ENCODE data around the gene METRN.

Gene METRN

DNA sequence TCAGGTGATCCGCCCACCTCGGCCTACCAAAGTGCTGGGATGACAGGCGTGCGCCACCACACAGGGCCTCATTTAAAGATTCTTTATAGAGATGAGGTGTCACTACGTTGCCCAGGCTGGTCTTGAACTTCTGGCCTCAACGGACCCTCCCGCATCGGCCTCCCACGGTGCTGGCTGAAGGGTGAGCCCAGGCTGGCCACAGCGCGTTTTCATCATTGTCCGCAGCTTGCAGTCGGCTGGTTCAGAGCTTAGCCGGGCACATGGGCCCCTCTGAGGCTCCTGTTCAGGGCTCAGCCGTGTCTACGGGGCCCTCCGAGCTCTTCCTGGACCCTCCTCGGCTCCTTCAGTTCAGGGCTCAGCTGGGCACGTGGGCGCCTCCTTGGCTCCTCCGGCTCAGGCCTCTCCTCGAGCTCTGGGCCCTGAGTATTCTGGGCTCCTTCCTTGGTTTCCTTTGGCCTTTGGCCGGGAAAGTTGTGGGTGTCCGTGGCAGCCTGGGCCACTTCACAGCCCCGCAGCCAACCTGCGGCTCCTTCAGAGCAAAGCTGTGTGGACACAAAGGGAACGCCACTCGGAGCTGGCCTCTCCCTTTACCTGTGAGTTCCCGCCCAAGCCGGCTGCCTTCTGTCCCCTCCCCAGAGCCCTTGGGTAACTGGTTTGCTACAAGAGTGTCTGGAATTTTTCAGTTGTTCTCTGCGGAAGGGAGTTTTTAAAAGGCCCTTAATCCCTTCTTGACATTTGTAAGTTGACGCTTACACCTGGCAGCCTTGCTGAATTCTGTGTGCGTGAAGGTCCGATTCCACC lies 44.4 kb downstream of the METRN start:
- no peak for DNase-seq (ENCODE audit: low read depth)

DNA sequence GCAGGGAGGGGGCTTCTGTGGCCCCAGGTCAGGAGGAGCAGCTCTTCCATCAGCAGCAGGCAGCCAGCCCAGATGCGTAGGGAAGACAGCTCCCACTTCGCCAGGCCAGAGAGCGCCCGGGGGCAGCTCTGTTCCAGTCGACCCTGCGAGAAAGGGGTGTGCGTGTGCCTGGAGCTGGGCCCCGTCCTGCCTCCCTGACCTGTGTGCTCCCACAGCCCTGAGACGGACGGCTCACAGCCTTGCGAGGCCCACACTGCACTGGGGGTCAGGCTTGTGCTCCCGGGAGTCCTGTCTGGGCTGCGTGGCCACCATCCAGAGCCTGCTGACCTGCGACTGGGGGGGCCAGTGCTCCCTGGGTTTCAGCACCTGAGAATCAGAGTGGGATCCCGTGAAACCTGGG lies 45.1 kb downstream of the METRN start:
- DNase-seq (ENCODE audit: low read depth): no peak

DNA sequence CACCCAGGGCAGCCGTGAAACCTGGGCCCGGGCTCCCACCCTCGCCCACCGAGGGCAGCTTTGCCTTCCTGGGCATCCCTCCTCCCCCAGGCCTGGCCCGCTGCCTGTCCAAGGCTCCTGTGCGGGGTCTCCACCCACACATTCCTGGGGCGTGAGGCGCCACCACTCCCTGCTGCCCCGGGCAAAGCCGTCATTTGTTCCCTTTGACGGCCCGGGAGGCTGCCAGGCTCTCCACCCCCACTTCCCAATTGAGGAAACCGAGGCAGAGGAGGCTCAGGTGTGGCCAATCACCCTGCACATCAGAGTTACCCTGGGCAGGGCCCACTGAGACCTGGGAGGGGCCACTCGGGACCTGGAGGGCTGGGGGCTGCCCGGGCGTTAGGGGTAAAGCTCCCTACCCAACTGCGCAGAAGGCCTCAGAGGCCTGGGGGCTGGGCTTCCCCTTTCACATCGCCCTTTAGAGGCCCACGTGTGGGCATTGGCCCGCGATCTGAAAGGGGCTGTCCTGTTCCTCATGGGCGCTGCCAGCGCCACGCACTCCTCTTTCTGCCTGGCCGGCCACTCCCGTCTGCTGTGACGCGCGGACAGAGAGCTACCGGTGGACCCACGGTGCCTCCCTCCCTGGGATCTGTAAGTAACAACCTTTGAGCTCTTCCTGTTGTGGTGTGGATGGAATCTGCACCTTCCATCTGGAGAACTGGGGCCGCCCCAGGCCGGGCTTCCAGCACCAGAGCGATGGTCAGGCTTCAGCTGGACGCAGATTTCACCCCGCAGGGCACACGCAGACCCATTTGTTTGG lies 45.8 kb downstream of the METRN start, which contains the start of gene MSLN:
MSLN (plus strand) TSS at position 190 of the 799 bp plus-strand sequence. CDS start 1,947 bp downstream, outside the sequence.
- DNase-seq (ENCODE audit: low read depth): no peak

- DNase-seq (ENCODE audit: low read depth): no peak
These were observed 47.0 kb downstream of the METRN start for GRCh38 chr16:761625-762513.

DNA sequence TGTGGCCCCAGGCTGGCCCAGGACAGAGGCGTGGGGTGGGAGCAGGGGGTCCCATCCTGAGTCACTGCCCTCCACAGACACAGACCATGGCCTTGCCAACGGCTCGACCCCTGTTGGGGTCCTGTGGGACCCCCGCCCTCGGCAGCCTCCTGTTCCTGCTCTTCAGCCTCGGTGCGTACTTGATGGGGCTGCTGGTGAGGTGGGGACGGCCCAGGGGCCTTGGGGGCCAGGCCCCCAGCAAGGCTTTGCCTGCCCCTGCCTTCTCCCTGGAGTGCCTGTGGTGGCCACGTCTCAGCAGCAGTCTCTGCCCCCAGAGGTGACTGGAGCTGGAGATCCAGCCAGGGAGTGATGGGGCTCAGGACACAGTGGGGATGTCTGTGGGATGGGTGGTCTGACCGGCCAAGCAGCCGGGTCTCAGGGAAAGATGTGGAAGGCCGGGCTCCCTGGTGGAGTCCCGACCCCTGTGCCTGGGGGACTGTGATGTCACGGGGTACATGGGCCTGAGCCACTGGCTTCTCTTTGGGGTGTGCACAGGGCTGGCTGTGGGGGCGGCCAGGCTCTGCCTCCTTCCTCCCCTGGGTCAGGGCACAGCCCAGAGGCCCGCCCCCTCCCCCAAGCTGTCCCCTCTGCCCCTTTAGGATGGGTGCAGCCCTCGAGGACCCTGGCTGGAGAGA lies 47.8 kb downstream of the METRN start:
- no peak for DNase-seq (ENCODE audit: low read depth)

- no peak for DNase-seq (ENCODE audit: low read depth)
These were observed 48.7 kb downstream of the METRN start for GRCh38 chr16:763369-764183.

DNA sequence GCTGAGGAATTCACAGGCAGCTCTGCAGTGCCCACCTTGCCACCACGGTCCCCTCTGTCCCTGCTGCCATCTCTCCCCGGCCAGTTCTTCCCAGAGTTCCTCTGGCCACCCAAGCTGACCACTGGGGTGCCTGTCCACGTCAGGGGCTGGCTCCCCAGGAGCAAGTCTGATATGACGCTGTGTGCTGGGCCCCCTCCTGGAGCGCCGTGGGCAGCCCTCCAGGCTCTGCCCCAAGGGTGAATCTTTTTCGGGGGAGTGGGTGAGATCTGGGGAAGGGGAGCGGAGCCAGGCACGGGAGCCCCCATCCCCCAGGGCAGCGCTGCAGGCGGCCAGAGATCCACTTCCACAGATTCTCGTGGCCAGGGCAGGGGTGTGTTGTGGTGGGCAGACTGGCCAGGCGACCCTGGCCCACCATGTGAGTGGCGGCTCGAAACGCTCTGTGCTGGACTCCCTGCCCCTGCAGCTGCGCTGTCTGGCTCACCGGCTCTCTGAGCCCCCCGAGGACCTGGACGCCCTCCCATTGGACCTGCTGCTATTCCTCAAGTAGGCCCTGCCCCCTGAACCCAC lies 49.3 kb downstream of the METRN start:
- DNase-seq (ENCODE audit: low read depth): no peak

DNA sequence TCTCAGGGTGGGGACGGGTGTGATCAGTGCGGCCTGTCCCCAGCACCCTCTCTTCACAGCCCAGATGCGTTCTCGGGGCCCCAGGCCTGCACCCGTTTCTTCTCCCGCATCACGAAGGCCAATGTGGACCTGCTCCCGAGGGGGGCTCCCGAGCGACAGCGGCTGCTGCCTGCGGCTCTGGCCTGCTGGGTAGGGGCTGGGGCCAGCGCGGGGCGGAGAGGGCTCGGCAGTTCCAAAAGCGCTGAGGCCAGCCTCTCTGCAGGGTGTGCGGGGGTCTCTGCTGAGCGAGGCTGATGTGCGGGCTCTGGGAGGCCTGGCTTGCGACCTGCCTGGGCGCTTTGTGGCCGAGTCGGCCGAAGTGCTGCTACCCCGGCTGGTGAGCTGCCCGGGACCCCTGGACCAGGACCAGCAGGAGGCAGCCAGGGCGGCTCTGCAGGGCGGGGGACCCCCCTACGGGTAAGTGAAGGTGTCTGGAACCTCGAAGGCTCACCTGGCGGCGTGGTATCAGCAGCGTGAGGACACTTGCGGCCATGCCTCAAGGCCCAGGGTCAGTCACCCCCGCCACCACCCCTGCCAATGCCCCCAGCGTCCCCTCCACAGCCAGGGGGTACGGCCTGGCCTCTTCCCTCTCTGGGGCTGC lies 50.0 kb downstream of the METRN start:
- DNase-seq (ENCODE audit: low read depth): no peak

GRCh38 chr16:765488-765865 lies 50.6 kb downstream of the METRN start:
- no peak for DNase-seq (ENCODE audit: low read depth)

DNA sequence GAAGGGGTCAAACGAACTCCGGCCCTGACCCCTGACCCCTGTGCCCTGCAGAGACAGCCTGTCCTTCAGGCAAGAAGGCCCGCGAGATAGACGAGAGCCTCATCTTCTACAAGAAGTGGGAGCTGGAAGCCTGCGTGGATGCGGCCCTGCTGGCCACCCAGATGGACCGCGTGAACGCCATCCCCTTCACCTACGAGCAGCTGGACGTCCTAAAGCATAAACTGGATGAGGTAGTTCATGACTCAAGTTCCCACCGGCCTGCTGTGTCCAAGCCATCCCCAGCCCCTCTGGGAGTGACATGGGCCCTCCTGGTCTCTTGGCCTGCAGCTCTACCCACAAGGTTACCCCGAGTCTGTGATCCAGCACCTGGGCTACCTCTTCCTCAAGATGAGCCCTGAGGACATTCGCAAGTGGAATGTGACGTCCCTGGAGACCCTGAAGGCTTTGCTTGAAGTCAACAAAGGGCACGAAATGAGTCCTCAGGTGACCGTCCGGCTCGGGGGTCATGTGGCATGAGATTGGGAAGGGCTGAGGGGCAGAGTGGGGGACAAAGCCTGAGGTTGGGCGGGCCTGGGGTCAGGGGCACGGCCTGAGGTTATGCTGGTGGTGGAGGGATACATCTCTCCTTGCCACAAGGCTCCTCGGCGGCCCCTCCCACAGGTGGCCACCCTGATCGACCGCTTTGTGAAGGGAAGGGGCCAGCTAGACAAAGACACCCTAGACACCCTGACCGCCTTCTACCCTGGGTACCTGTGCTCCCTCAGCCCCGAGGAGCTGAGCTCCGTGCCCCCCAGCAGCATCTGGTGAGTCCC lies 51.3 kb downstream of the METRN start:
- DNase-seq (ENCODE audit: low read depth): no peak

DNA sequence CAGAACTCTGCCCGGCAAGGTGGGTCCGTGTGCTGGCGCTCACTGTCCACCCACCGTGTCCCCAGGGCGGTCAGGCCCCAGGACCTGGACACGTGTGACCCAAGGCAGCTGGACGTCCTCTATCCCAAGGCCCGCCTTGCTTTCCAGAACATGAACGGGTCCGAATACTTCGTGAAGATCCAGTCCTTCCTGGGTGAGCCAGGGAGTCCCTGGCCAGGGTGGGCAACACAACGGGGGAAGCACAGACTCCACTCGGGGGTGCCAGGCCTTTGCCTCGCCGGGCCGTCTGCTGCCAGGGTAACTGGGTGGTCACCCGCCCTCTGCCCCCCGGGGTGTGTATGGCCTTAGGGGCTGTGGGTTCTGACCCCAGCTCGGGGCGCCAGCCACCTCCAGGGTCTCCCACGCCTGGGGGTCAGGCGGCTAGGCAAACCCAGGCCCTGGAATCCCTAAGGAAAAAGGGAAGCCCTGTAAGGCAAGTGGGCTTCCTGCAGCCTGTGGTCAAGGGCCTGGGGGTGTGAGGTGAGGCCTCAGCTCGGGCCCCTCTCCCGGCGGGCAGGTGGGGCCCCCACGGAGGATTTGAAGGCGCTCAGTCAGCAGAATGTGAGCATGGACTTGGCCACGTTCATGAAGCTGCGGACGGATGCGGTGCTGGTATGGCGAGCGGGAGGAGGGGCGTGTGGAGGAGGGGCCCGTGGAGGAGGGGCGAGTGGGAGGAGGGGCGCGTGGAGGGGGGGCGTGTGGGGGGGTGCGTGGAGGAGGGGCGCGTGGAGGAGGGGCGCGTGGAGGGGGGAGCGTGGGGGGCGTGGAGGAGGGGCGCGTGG lies 52.1 kb downstream of the METRN start:
- DNase-seq (ENCODE audit: low read depth): no peak

- DNase-seq (ENCODE audit: low read depth): no peak
These were observed 52.9 kb downstream of the METRN start for GRCh38 chr16:767743-768235.

DNA sequence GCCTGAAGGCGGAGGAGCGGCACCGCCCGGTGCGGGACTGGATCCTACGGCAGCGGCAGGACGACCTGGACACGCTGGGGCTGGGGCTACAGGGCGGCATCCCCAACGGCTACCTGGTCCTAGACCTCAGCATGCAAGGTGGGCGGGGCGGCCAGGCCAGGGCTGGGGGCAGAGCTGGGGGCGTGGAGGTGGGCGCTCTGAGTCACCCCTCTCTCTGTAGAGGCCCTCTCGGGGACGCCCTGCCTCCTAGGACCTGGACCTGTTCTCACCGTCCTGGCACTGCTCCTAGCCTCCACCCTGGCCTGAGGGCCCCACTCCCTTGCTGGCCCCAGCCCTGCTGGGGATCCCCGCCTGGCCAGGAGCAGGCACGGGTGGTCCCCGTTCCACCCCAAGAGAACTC lies 53.5 kb downstream of the METRN start:
- DNase-seq (ENCODE audit: low read depth): no peak

Measured in stimulated activated CD8-positive, alpha-beta memory T cell treated with anti-CD3 and anti-CD28 coated beads, Interleukin-12 subunit alpha, Interleukin-12 subunit beta, amount 100 ng/mL, for 4 hours (primary cell).